NCI-H82 (cell line): ENCODE data around the gene PRIMA1.

Experiments
- DNase-seq: peaks from one replicate; lab custom pipeline; 2025; lab: John Stamatoyannopoulos, UW

Gene PRIMA1

DNA sequence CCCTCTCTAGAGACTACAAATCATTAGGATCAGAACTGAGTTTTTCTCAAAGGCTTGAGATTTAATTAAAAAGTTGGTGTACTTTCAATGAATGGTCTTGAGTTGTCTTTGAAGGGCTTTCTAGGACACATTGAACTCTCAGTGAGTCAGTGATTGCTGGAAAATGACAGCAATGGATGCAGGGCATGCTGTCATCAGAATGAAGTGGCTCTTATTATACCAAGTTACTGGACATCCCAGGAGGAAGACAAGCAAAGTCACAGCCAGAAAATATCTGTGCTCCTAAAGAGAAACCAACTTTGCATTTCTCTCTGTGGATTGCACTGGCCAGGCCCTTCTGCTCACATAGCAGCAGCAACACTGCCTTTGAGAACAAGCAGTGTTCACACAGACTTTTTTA, 112.6 kb downstream of the PRIMA1 start:
- DNase-seq, result no peak

DNA sequence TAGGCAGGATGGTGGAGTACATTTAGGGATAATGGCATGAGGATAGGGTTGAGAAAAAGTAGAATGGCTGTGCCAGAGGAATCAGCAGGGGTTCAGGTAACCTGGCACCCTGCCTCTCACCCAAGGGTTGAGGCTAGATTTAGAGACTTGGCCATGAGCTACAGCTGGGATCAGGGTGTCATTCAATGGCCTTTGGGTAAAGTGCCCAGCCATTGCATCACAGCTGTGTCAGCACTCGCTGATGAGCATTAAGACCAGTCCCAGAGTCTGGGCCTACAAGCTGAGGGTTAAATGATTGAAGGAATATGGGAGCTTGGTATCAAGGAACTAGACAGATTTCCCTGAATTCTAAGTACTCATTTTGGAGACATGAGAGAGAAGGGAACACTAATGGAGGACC, 113.9 kb downstream of the PRIMA1 start:
- DNase-seq, result no peak

DNA sequence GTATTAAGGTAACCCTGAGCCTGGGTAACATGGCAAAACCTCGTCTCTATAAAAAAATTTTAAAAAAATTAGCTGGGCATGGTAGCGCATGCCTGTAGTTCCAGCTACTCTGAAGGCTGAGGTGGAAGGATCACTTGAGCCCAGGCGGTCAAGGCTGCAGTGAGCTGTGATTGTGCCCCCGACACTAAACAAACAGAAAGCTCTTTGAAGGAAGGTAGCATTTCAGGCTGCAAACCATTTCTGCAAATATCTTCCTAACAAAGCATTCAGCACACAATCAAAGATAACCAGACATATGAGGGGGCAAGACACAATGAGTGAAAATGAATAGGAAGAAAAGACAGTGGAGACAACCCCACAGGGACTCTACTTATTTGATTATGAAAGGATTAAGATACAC, 118.7 kb downstream of the PRIMA1 start:
- DNase-seq, result peak; percentile 24
